ENCODE measurements around the gene DUSP18.

- TF ChIP-seq POLR2A (IDR thresholded peaks at IDR 0.05; ENCODE audit: low read depth, low read length): no peak
- TF ChIP-seq POLR2AphosphoS5 (IDR thresholded peaks at IDR 0.05; ENCODE audit: low read depth, low read length): no peak
Observed at GRCh38 chr22:30662040-30662439, 5.6 kb downstream of the DUSP18 start.
